Kidney epithelial cell (primary cell): ENCODE measurements around the gene MBP. TPM values are rescaled to one million over a fixed set of nuclear protein-coding genes. Genes with fewer than 3 reads are reported as not detected.

ENCODE experiments used
- DNase-seq: peaks from one replicate; pipeline ENCODE4 v3.0.0-alpha.2; 2010; ENCODE audit warnings: low read depth
- H3K27me3 ChIP-seq: 2 replicates; pipeline ENCODE4 v1.6.0; 2011; ENCODE audit warnings: low read length; ENCODE audit not compliant: control insufficient read depth, insufficient read depth
- H3K36me3 ChIP-seq: 2 replicates; pipeline ENCODE4 v1.5.1; 2011; ENCODE audit warnings: low read length; ENCODE audit not compliant: control insufficient read depth, insufficient read depth
- H3K4me3 ChIP-seq: 2 replicates; pipeline ENCODE4 v1.5.1; 2011; ENCODE audit warnings: low read depth, mild to moderate bottlenecking, control low read depth, low read length
- CTCF ChIP-seq: IDR thresholded peaks from 2 replicates; pipeline ENCODE4 v1.5.1; 2011; ENCODE audit warnings: mild to moderate bottlenecking, moderate library complexity, low read length, control low read depth, inconsistent platforms; ENCODE audit not compliant: insufficient read depth, poor library complexity, severe bottlenecking
- total RNA-seq: library from RNA; depleted of rRNA; stranded (reverse); fragments of >200 nt; gene quantifications from 2 replicates; pipeline ENCODE4 v1.2.3, GENCODE V29; 2015

Gene MBP
- 29.1 and 37.2 TPM in 2 replicates for total RNA-seq

GRCh38 chr18:77132369-77133050, at the start of gene MBP:
MBP (minus strand) TSS chr18:77132783; CDS start chr18:77105261, 27,522 bp downstream.
- DNase-seq, result no peak
- Histone ChIP-seq H3K36me3 (no peaks in the 10 kb centered on the region), H3K27me3 (no peaks in the 10 kb centered on the region), H3K4me3 (peak within 1 kb of the TSS; percentile 78)
- TF ChIP-seq CTCF, result no peak

GRCh38 chr18:77181950-77182707, 49.5 kb upstream of the MBP start:
- DNase-seq, result no peak
- Histone ChIP-seq H3K4me3 (no peak overlapping the region), H3K27me3 (no peaks in the 10 kb centered on the region), H3K36me3 (no peaks in the 10 kb centered on the region)
- TF ChIP-seq CTCF, result no peak

GRCh38 chr18:77178559-77178958, 46.0 kb upstream of the MBP start:
- Histone ChIP-seq H3K36me3 (no peaks in the 10 kb centered on the region), H3K4me3 (no peak overlapping the region), H3K27me3 (no peaks in the 10 kb centered on the region)
- DNase-seq, result no peak
- no peak for TF ChIP-seq CTCF

GRCh38 chr18:77177009-77177408, 44.4 kb upstream of the MBP start:
- Histone ChIP-seq H3K4me3 (no peak overlapping the region), H3K36me3 (no peaks in the 10 kb centered on the region), H3K27me3 (no peaks in the 10 kb centered on the region)
- no peak for TF ChIP-seq CTCF
- peak; percentile 26 for DNase-seq

- Histone ChIP-seq H3K27me3 (peaks cover 2% of the 10 kb centered on the region), H3K36me3 (no peaks in the 10 kb centered on the region), H3K4me3 (no peak overlapping the region)
- no peak for TF ChIP-seq CTCF
- DNase-seq, result no peak
Measured at GRCh38 chr18:77173275-77174030, 40.9 kb upstream of the MBP start.
